ENCODE measurements around the gene SLC24A2.

SLC24A2 gene

GRCh38 chr9:19787672-19788071 is 1.2 kb downstream of the SLC24A2 start:
- TF ChIP-seq ZFP30 (CRISPR knock-in tag; IDR thresholded peaks at IDR 0.05) (no peak), OSR1 (CRISPR knock-in tag; IDR thresholded peaks at IDR 0.05) (no peak), TOX (CRISPR knock-in tag; IDR thresholded peaks at IDR 0.05; ENCODE audit: borderline replicate concordance) (no peak), TCF4 (CRISPR knock-in tag; IDR thresholded peaks at IDR 0.05; ENCODE audit: borderline replicate concordance) (no peak)
- no peak for ATAC-seq

DNA sequence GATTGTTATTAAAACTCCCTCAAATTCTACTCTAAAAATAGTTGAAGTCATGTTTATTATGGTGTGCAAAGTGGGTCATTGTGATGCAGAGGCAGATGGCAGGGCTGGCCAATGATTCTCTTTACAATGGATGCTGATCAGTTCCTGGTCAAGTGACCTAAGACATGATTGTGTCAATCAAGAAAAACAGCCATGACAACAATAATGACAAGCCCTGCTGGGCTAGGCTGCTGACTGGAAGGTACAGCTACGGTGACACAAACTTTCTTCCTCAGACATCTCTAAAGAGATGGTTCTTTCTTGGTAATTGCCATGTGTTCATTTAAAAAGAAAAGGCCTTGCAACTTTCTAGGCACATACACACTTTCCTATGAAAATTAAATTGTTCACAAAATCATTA is 3.6 kb downstream of the SLC24A2 start:
- ATAC-seq: no peak
- TF ChIP-seq ZNF70 (CRISPR knock-in tag; IDR thresholded peaks at IDR 0.05) (no peak), OSR1 (CRISPR knock-in tag; IDR thresholded peaks at IDR 0.05) (no peak), ARNTL (CRISPR knock-in tag; IDR thresholded peaks at IDR 0.05; ENCODE audit: borderline replicate concordance, low read depth) (no peak), RARB (CRISPR knock-in tag; IDR thresholded peaks at IDR 0.05) (no peak), ZFP30 (CRISPR knock-in tag; IDR thresholded peaks at IDR 0.05) (no peak), BACH2 (CRISPR knock-in tag; IDR thresholded peaks at IDR 0.05; ENCODE audit: borderline replicate concordance) (no peak)

DNA sequence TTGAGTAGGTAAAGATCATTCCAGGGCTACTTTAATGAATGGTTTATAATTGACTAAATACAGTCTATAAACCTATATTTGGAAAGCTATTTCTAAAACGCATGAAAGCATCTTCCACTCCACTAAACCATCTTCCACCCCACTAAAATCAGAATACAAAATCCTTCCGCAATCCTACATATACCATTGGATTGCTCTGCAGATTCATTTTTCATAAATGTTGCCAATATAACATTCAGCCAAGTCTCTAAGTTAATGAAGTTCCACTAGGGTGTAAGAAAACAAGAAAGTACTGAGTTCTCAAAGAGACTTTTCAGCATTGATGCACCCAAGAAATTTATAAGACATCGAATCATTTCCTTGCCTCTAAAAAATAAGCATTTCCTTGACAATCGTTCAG is 4.7 kb downstream of the SLC24A2 start:
- TF ChIP-seq, protein P1, sequence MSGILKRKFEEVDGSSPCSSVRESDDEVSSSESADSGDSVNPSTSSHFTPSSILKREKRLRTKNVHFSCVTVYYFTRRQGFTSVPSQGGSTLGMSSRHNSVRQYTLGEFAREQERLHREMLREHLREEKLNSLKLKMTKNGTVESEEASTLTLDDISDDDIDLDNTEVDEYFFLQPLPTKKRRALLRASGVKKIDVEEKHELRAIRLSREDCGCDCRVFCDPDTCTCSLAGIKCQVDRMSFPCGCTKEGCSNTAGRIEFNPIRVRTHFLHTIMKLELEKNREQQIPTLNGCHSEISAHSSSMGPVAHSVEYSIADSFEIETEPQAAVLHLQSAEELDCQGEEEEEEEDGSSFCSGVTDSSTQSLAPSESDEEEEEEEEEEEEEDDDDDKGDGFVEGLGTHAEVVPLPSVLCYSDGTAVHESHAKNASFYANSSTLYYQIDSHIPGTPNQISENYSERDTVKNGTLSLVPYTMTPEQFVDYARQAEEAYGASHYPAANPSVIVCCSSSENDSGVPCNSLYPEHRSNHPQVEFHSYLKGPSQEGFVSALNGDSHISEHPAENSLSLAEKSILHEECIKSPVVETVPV (CRISPR knock-in tag; IDR thresholded peaks at IDR 0.05): no peak
- no peak for TF ChIP-seq ZC3H10 (CRISPR knock-in tag; IDR thresholded peaks at IDR 0.05)
- no peak for TF ChIP-seq POU6F1 (CRISPR knock-in tag; IDR thresholded peaks at IDR 0.05; ENCODE audit: borderline replicate concordance, low read depth)
- no peak for TF ChIP-seq TSHZ2 (CRISPR knock-in tag; IDR thresholded peaks at IDR 0.05)
- no peak for TF ChIP-seq ZFP3 (CRISPR knock-in tag; IDR thresholded peaks at IDR 0.05)
- no peak for TF ChIP-seq ISL1 (CRISPR knock-in tag; IDR thresholded peaks at IDR 0.05)
- no peak for ATAC-seq

GRCh38 chr9:19783500-19783899 is 5.3 kb downstream of the SLC24A2 start:
- no peak for TF ChIP-seq SNAI2 (CRISPR knock-in tag; IDR thresholded peaks at IDR 0.05)
- no peak for TF ChIP-seq PPARA (CRISPR knock-in tag; IDR thresholded peaks at IDR 0.05; ENCODE audit: borderline replicate concordance)
- TF ChIP-seq POU6F1 (CRISPR knock-in tag; IDR thresholded peaks at IDR 0.05; ENCODE audit: borderline replicate concordance, low read depth): no peak
- TF ChIP-seq, protein P2, sequence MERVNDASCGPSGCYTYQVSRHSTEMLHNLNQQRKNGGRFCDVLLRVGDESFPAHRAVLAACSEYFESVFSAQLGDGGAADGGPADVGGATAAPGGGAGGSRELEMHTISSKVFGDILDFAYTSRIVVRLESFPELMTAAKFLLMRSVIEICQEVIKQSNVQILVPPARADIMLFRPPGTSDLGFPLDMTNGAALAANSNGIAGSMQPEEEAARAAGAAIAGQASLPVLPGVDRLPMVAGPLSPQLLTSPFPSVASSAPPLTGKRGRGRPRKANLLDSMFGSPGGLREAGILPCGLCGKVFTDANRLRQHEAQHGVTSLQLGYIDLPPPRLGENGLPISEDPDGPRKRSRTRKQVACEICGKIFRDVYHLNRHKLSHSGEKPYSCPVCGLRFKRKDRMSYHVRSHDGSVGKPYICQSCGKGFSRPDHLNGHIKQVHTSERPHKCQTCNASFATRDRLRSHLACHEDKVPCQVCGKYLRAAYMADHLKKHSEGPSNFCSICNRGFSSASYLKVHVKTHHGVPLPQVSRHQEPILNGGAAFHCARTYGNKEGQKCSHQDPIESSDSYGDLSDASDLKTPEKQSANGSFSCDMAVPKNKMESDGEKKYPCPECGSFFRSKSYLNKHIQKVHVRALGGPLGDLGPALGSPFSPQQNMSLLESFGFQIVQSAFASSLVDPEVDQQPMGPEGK (CRISPR knock-in tag; IDR thresholded peaks at IDR 0.05; ENCODE audit: borderline replicate concordance): no peak
- no peak for TF ChIP-seq ZC3H10 (CRISPR knock-in tag; IDR thresholded peaks at IDR 0.05)
- TF ChIP-seq ZFP30 (CRISPR knock-in tag; IDR thresholded peaks at IDR 0.05): no peak
- no peak for ATAC-seq

DNA sequence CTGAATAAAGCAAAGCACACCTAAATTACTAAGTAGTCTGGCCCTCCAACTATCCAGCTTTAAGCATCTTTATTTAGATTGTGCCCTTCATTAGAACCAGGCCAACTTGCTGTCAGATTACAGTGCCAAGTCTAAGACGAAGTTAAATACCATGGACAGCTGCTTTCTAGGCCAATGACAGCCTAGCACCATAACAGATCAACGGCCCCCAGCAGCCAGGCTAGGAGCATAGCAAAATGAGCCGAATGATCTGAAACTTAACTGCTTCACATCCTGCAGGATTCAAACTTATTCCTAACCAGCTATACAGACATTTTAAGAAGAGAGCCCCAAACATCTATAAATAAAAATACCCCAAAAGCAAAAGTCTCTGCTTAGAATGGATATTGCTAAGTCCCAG is 6.8 kb downstream of the SLC24A2 start:
- TF ChIP-seq RARB (CRISPR knock-in tag; IDR thresholded peaks at IDR 0.05) (no peak), ZNF70 (CRISPR knock-in tag; IDR thresholded peaks at IDR 0.05) (no peak), TOX (CRISPR knock-in tag; IDR thresholded peaks at IDR 0.05; ENCODE audit: borderline replicate concordance) (no peak)
- no peak for ATAC-seq
